Endodermal cell (in vitro differentiated cells): ENCODE data around the gene SYNE3. TPM values are rescaled to one million over a fixed set of nuclear protein-coding genes. Genes with fewer than 3 reads are reported as not detected.

Source experiments
- DNase-seq: peaks from one replicate; pipeline ENCODE4 v3.0.0-alpha.2; 2017
- H3K27ac ChIP-seq: 2 replicates; pipeline ENCODE4 v1.5.1; 2013; ENCODE audit warnings: mild to moderate bottlenecking, low read depth, low read length, moderate library complexity
- H3K27me3 ChIP-seq: 2 replicates; pipeline ENCODE4 v1.6.1; 2013; ENCODE audit warnings: mild to moderate bottlenecking, low read length, moderate library complexity; ENCODE audit not compliant: insufficient read depth, control insufficient read depth, poor library complexity, severe bottlenecking
- H3K36me3 ChIP-seq: 2 replicates; pipeline ENCODE4 v1.7.0; 2013; ENCODE audit warnings: mild to moderate bottlenecking, low read length, moderate library complexity; ENCODE audit not compliant: control insufficient read depth, insufficient read depth
- H3K4me1 ChIP-seq: one replicate; pipeline ENCODE4 v1.7.0; 2013; ENCODE audit warnings: low read length; ENCODE audit not compliant: control insufficient read depth, insufficient read depth
- H3K4me3 ChIP-seq: 2 replicates; pipeline ENCODE4 v1.5.1; 2013; ENCODE audit warnings: mild to moderate bottlenecking, low read length, moderate library complexity
- H3K9ac ChIP-seq: 2 replicates; pipeline ENCODE4 v1.6.1; 2013; ENCODE audit warnings: mild to moderate bottlenecking, low read length, moderate library complexity; ENCODE audit not compliant: poor library complexity, severe bottlenecking; ENCODE audit errors: extremely low read depth
- H3K9me3 ChIP-seq: 2 replicates; pipeline ENCODE4 v1.6.1; 2013; ENCODE audit warnings: mild to moderate bottlenecking, low read length, moderate library complexity; ENCODE audit not compliant: control insufficient read depth
- H3K27ac Mint-ChIP-seq: 2 replicates; pipeline ENCODE4 v1.8.0; 2020; ENCODE audit warnings: mixed read lengths
- H3K27me3 Mint-ChIP-seq: 2 replicates; pipeline ENCODE4 v1.8.0; 2021; ENCODE audit warnings: mild to moderate bottlenecking, mixed read lengths; ENCODE audit not compliant: insufficient read depth
- H3K36me3 Mint-ChIP-seq: 2 replicates; pipeline ENCODE4 v1.8.0; 2020; ENCODE audit warnings: low read depth, mixed read lengths
- H3K4me1 Mint-ChIP-seq: 2 replicates; pipeline ENCODE4 v1.8.0; 2020; ENCODE audit warnings: mixed read lengths
- H3K4me3 Mint-ChIP-seq: 2 replicates; pipeline ENCODE4 v1.8.0; 2020; ENCODE audit warnings: mild to moderate bottlenecking, moderate library complexity, mixed read lengths
- H3K9me3 Mint-ChIP-seq: 2 replicates; pipeline ENCODE4 v1.8.0; 2020; ENCODE audit warnings: mild to moderate bottlenecking, mixed read lengths
- CTCF ChIP-seq: fragments of 200-600 bp; sonication (generic); conservative IDR thresholded peaks from 2 replicates; pipeline ENCODE4 v1.5.0; 2021; ENCODE audit warnings: antibody characterized with exemption, mild to moderate bottlenecking
- WGBS, 2 experiments: methylation state at CpG; one replicate each; pipeline versions ENCODE4 v1.1.5 to v1.1.7; 2013; ENCODE audit warnings: missing lambda C conversion rate in 2 of 2, mixed read lengths in 1 of 2; ENCODE audit not compliant: insufficient coverage in 1 of 2, insufficient read length in 1 of 2; 5-methylcytosine and 5-hydroxymethylcytosine counted together
- total RNA-seq, 2 donors: library from RNA; stranded (reverse); fragmentation: NEBNext Ultra II Directional in 1 of 2; extraction: Animal tissue kit (Norgen Biotek cat#: 25700) in 1 of 2; gene quantifications; 2 replicates in 1 of 2; 3 replicates in 1 of 2; pipeline ENCODE4 v1.2.1, GENCODE V29; 2021

SYNE3 gene
- total RNA-seq, 2 donors from 2014 or later: 1.0 to 5.2 TPM

- Mint-ChIP-seq H3K36me3 (no peaks in the 10 kb centered on the region), H3K4me3 (no peak overlapping the region), H3K9me3 (peaks cover 5% of the 10 kb centered on the region), H3K4me1 (peaks cover 29% of the 10 kb centered on the region), H3K27ac (no peak overlapping the region), H3K27me3 (no peaks in the 10 kb centered on the region)
- H3K36me3 ChIP-seq: no peaks in the 10 kb centered on the region
- H3K4me1 ChIP-seq: peaks cover 28% of the 10 kb centered on the region
- TF ChIP-seq CTCF: no peak
- no peak for DNase-seq
- H3K27me3 ChIP-seq: no peaks in the 10 kb centered on the region
- peaks cover 8% of the 10 kb centered on the region for H3K9me3 ChIP-seq
- H3K4me3 ChIP-seq: no peak overlapping the region
- H3K9ac ChIP-seq: no peak overlapping the region
- WGBS, 2 experiments: 89 to 94% methylated on average over 4 to 6 of the region's 6 CpGs
- no peak overlapping the region for H3K27ac ChIP-seq
These were observed 27.9 kb downstream of the SYNE3 start for GRCh38 chr14:95488376-95489213.

DNA sequence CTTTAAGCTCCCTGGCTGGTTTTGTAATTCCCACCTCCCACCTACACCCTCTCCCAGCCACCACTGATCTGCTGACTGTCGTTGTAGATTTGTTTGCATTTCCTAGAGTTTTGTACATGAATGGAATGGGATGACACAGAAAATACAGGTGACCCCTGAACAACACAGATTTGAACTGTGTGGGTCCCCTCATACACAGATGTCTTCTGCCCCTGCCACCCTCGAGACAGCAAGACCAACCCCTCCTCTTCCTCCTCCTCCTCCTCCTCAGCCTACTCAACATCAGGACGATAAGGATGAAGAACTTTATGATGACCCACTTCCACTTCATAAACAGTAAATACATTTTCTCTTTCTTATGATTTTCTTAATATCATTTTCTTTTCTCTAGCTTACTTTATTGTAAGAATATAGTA, 28.8 kb downstream of the SYNE3 start:
- no peak for DNase-seq
- Histone ChIP-seq H3K9ac (no peak overlapping the region), H3K4me1 (peaks cover 37% of the 10 kb centered on the region), H3K27ac (no peak overlapping the region), H3K4me3 (no peak overlapping the region), H3K27me3 (no peaks in the 10 kb centered on the region), H3K9me3 (peaks cover 8% of the 10 kb centered on the region), H3K36me3 (no peaks in the 10 kb centered on the region)
- Mint-ChIP-seq H3K36me3 (no peaks in the 10 kb centered on the region), H3K4me1 (peaks cover 36% of the 10 kb centered on the region), H3K4me3 (no peak overlapping the region), H3K9me3 (peaks cover 5% of the 10 kb centered on the region), H3K27ac (no peak overlapping the region), H3K27me3 (no peaks in the 10 kb centered on the region)
- WGBS, 2 experiments: 81 to 100% methylated on average over 2 to 3 of the region's 3 CpGs
- TF ChIP-seq CTCF: no peak

DNA sequence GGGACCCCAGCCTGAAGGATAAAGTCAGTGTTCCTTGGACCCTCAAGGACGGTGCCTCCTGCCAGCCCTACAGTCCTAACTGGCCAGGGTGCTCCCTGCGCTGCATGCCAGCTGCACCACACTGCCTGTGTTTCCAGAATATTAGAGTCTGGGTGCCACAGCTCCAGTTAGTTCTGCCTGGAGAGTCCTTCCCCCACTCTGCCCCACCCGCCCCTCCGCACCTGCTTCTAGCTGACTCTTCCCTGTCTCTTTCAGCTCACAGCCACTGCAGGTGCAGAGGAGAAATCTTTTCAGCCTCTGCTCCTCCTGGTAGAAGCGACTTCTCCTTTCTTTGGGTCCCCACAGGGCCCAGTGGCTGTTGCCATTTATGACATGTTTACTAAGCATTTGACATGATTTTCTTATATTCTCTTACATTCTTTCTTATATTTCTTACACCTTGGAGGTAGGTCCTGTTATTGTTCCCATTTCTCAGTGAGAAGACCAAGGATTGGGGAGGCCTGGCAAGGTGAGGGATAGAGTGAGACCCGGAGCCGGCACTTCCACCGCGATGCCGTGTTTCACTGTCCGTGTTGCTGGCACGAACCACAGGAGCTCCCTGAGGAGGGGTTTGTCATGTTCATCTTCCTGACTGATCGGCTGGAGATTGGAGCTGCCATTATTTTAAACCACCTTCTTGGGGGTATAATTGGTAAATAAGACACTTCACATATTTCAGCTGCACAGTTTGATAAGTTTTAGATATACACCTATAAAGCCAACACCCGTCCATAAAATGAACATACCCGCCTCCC, 29.4 kb downstream of the SYNE3 start:
- Histone ChIP-seq H3K9me3 (peaks cover 3% of the 10 kb centered on the region), H3K4me3 (no peak overlapping the region), H3K27me3 (no peaks in the 10 kb centered on the region), H3K9ac (no peak overlapping the region), H3K36me3 (no peaks in the 10 kb centered on the region), H3K27ac (no peak overlapping the region), H3K4me1 (peaks cover 38% of the 10 kb centered on the region)
- no peak for TF ChIP-seq CTCF
- Mint-ChIP-seq H3K4me1 (peaks cover 36% of the 10 kb centered on the region), H3K27ac (no peak overlapping the region), H3K9me3 (peaks cover 1% of the 10 kb centered on the region), H3K27me3 (no peaks in the 10 kb centered on the region), H3K4me3 (no peak overlapping the region), H3K36me3 (no peaks in the 10 kb centered on the region)
- DNase-seq: no peak
- WGBS, 2 experiments: 88 to 90% methylated on average over 2 to 14 of the region's 15 CpGs
